K562 (cell line): ENCODE data around the gene LY6G6F. TPM values are rescaled to one million over a fixed set of nuclear protein-coding genes. Genes with fewer than 3 reads are reported as not detected.

Source experiments
- BHLHE40 ChIP-seq: IDR thresholded peaks from 2 replicates; pipeline ENCODE4 v1.6.1; 2011; ENCODE audit warnings: low read length, improper control_type of control experiment
- BRCA1 ChIP-seq, 2 experiments: fragments of 450-650 bp in 1 of 2; sonication (generic) in 1 of 2; formaldehyde crosslinking in 1 of 2; IDR thresholded peaks; 2 replicates each; pipeline versions ENCODE4 v1.5.0 to v1.6.1; 2017 to 2020; ENCODE audit warnings: mild to moderate bottlenecking in 1 of 2, missing genetic modification reagents in 1 of 2
- CBX3 ChIP-seq, 2 experiments: IDR thresholded peaks; 1 replicate in 1 of 2; 2 replicates in 1 of 2; pipeline ENCODE4 v1.6.1; 2012; ENCODE audit warnings: inconsistent platforms in 2 of 2, low read length in 2 of 2, borderline replicate concordance in 1 of 2, control low read depth in 1 of 2
- CXXC5 ChIP-seq: fragments of 250-450 bp; sonication (Bioruptor Pico); IDR thresholded peaks from 2 replicates; pipeline ENCODE4 v1.8.0; 2022; ENCODE audit warnings: inconsistent platforms, mild to moderate bottlenecking, moderate library complexity
- DNMT1 ChIP-seq: fragments of 450-650 bp; IDR thresholded peaks from 2 replicates; pipeline ENCODE4 v1.6.1; 2016; ENCODE audit warnings: antibody characterized with exemption, mild to moderate bottlenecking
- EP400 ChIP-seq: fragments of 450-650 bp; IDR thresholded peaks from 2 replicates; pipeline ENCODE4 v1.6.1; 2017; ENCODE audit warnings: antibody characterized with exemption, mild to moderate bottlenecking, moderate library complexity
- ETV5 ChIP-seq: sonication (generic); formaldehyde crosslinking; IDR thresholded peaks from 2 replicates; pipeline ENCODE4 v1.4.0; 2020; ENCODE audit warnings: low read depth, mild to moderate bottlenecking, missing genetic modification reagents
- FOXK1 ChIP-seq: sonication (generic); formaldehyde crosslinking; IDR thresholded peaks from 2 replicates; pipeline ENCODE4 v1.8.0; 2022; ENCODE audit warnings: missing genetic modification reagents, mild to moderate bottlenecking, borderline replicate concordance
- NR2C1 ChIP-seq, 2 experiments: fragments of 450-650 bp; IDR thresholded peaks; 2 replicates each; pipeline ENCODE4 v1.6.1; 2017; ENCODE audit warnings: mild to moderate bottlenecking in 2 of 2, antibody characterized with exemption in 1 of 2, inconsistent platforms in 1 of 2, missing compliant biosample characterization in 1 of 2, missing genetic modification characterization in 1 of 2
- POLR2AphosphoS5 ChIP-seq: IDR thresholded peaks from 2 replicates; pipeline ENCODE4 v1.6.1; 2011; ENCODE audit warnings: mild to moderate bottlenecking, low read depth, low read length, moderate library complexity; ENCODE audit not compliant: control insufficient read depth, insufficient read depth
- RBM39 ChIP-seq: fragments of 200-400 bp; formaldehyde crosslinking; optimal IDR thresholded peaks from 2 replicates; pipeline ENCODE3; 2018; ENCODE audit warnings: low read depth, low read length
- SPI1 ChIP-seq: IDR thresholded peaks from 2 replicates; pipeline ENCODE4 v1.6.1; 2011; ENCODE audit warnings: low read depth, low read length, control low read depth, borderline replicate concordance
- TCFL5 ChIP-seq: fragments of 250-450 bp; sonication (Bioruptor Pico); conservative IDR thresholded peaks from 2 replicates; pipeline ENCODE4 v1.6.1; 2021; ENCODE audit warnings: mild to moderate bottlenecking, moderate library complexity, matching md5 sums
- ZNF232 ChIP-seq: sonication (generic); formaldehyde crosslinking; IDR thresholded peaks from 2 replicates; pipeline ENCODE4 v1.8.0; 2022; ENCODE audit warnings: mild to moderate bottlenecking, missing genetic modification reagents
- ZNF354B ChIP-seq: fragments of 250-450 bp; sonication (Bioruptor Pico); IDR thresholded peaks from 2 replicates; pipeline ENCODE4 v1.4.0; 2020
- ZNF75A ChIP-seq: fragments of 450-650 bp; formaldehyde crosslinking; IDR thresholded peaks from 2 replicates; pipeline ENCODE4 v1.4.0; 2020; ENCODE audit warnings: mild to moderate bottlenecking
- polyA plus RNA-seq, 8 experiments: library from polyadenylated mRNA; depleted of rRNA in 4 of 8; stranded (reverse) in 5 of 8; unstranded in 3 of 8; fragments of >200 nt; fragmentation: Nextera tagmentation in 2 of 8; fragmentation: Illumina TruSeq in 1 of 8; extraction: Ambion mirVana in 2 of 8; extraction: Trizol in 1 of 8; gene quantifications; 2 replicates each; pipeline versions ENCODE4 v1.2.1 to v1.2.3, GENCODE V29; 2011 to 2014; ENCODE audit warnings: inconsistent platforms in 1 of 8, missing spikeins in 1 of 8
- total RNA-seq, 7 experiments: library from RNA; depleted of rRNA in 6 of 7; stranded (reverse); fragments of >200 nt in 6 of 7; fragmentation: Illumina TruSeq in 2 of 7; extraction: Trizol in 2 of 7; gene quantifications; 2 replicates each; pipeline versions ENCODE4 v1.2.1 to v1.2.3, GENCODE V29; 2011 to 2021; ENCODE audit warnings: low replicate concordance in 1 of 7
- TF ChIP-seq, protein P1 (sequence below): fragments of 450-650 bp; IDR thresholded peaks from 2 replicates; pipeline ENCODE4 v1.6.1; 2016; ENCODE audit warnings: mild to moderate bottlenecking, moderate library complexity
- TF ChIP-seq, protein P2 (sequence below): fragments of 250-450 bp; sonication (Bioruptor Pico); IDR thresholded peaks from 2 replicates; pipeline ENCODE4 v1.9.0; 2021; ENCODE audit warnings: mild to moderate bottlenecking

LY6G6F gene
- total and polyA plus RNA-seq, 9 of the 15 experiments (the other 6 are each of a cell fraction or from before 2014, with no cell fraction given) = 0.14 to 0.50 (median 0.28) TPM; not detected in 2

DNA sequence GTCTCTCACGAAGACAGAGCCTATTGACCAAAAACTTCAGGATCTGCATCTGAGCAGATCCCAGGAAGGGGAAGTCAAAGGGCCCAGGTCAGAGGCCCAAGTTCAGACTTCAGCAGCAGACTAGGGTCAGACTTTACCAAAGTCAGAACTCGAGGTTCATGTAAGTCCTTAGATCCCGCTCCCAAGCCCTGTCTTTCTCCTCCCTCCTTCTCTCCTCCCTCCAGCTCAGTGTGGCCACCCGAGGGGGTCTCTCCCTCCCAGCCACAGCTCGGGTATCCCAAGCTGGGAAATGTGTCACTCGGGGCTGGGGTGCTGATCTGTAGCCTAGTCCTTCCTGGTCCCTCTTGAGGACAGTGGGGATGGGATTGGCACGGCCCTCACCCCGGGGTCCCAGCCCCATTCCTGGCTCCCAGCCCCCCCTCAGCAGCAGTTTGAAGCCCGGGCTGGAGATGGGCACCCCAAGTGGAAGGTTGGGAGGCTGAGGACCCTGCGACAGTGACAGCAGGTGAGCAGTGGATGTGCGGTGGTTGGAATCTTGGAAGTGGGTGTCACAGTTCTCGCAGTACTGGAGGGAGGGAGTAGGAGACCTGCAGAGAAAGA is 44.4 kb upstream of the LY6G6F start (continued):
- TF ChIP-seq, protein P1, sequence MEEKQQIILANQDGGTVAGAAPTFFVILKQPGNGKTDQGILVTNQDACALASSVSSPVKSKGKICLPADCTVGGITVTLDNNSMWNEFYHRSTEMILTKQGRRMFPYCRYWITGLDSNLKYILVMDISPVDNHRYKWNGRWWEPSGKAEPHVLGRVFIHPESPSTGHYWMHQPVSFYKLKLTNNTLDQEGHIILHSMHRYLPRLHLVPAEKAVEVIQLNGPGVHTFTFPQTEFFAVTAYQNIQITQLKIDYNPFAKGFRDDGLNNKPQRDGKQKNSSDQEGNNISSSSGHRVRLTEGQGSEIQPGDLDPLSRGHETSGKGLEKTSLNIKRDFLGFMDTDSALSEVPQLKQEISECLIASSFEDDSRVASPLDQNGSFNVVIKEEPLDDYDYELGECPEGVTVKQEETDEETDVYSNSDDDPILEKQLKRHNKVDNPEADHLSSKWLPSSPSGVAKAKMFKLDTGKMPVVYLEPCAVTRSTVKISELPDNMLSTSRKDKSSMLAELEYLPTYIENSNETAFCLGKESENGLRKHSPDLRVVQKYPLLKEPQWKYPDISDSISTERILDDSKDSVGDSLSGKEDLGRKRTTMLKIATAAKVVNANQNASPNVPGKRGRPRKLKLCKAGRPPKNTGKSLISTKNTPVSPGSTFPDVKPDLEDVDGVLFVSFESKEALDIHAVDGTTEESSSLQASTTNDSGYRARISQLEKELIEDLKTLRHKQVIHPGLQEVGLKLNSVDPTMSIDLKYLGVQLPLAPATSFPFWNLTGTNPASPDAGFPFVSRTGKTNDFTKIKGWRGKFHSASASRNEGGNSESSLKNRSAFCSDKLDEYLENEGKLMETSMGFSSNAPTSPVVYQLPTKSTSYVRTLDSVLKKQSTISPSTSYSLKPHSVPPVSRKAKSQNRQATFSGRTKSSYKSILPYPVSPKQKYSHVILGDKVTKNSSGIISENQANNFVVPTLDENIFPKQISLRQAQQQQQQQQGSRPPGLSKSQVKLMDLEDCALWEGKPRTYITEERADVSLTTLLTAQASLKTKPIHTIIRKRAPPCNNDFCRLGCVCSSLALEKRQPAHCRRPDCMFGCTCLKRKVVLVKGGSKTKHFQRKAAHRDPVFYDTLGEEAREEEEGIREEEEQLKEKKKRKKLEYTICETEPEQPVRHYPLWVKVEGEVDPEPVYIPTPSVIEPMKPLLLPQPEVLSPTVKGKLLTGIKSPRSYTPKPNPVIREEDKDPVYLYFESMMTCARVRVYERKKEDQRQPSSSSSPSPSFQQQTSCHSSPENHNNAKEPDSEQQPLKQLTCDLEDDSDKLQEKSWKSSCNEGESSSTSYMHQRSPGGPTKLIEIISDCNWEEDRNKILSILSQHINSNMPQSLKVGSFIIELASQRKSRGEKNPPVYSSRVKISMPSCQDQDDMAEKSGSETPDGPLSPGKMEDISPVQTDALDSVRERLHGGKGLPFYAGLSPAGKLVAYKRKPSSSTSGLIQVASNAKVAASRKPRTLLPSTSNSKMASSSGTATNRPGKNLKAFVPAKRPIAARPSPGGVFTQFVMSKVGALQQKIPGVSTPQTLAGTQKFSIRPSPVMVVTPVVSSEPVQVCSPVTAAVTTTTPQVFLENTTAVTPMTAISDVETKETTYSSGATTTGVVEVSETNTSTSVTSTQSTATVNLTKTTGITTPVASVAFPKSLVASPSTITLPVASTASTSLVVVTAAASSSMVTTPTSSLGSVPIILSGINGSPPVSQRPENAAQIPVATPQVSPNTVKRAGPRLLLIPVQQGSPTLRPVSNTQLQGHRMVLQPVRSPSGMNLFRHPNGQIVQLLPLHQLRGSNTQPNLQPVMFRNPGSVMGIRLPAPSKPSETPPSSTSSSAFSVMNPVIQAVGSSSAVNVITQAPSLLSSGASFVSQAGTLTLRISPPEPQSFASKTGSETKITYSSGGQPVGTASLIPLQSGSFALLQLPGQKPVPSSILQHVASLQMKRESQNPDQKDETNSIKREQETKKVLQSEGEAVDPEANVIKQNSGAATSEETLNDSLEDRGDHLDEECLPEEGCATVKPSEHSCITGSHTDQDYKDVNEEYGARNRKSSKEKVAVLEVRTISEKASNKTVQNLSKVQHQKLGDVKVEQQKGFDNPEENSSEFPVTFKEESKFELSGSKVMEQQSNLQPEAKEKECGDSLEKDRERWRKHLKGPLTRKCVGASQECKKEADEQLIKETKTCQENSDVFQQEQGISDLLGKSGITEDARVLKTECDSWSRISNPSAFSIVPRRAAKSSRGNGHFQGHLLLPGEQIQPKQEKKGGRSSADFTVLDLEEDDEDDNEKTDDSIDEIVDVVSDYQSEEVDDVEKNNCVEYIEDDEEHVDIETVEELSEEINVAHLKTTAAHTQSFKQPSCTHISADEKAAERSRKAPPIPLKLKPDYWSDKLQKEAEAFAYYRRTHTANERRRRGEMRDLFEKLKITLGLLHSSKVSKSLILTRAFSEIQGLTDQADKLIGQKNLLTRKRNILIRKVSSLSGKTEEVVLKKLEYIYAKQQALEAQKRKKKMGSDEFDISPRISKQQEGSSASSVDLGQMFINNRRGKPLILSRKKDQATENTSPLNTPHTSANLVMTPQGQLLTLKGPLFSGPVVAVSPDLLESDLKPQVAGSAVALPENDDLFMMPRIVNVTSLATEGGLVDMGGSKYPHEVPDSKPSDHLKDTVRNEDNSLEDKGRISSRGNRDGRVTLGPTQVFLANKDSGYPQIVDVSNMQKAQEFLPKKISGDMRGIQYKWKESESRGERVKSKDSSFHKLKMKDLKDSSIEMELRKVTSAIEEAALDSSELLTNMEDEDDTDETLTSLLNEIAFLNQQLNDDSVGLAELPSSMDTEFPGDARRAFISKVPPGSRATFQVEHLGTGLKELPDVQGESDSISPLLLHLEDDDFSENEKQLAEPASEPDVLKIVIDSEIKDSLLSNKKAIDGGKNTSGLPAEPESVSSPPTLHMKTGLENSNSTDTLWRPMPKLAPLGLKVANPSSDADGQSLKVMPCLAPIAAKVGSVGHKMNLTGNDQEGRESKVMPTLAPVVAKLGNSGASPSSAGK = no peak
- TF ChIP-seq DNMT1 = no peak
- TF ChIP-seq SPI1 = peak; percentile 47; the same call in 1 of the 2 replicates
- peak; percentile 9; the same call in 1 of the 2 replicates for TF ChIP-seq POLR2AphosphoS5
- no peak for TF ChIP-seq ETV5 (CRISPR knock-in tag)
- no peak for TF ChIP-seq RBM39
- TF ChIP-seq BRCA1 (IDR thresholded peaks at IDR 0.05) = no peak
- no peak for TF ChIP-seq BRCA1 (CRISPR knock-in tag; IDR thresholded peaks at IDR 0.05)
- no peak for TF ChIP-seq ZNF354B
- TF ChIP-seq, protein P2, sequence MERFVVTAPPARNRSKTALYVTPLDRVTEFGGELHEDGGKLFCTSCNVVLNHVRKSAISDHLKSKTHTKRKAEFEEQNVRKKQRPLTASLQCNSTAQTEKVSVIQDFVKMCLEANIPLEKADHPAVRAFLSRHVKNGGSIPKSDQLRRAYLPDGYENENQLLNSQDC = no peak
- no peak for TF ChIP-seq BHLHE40
- no peak for TF ChIP-seq ZNF75A
- no peak for TF ChIP-seq CBX3 (IDR thresholded peaks at IDR 0.05; ENCODE audit: borderline replicate concordance in 1 of 2, low read length in 2 of 2)
- no peak for TF ChIP-seq CXXC5 (CRISPR knock-in tag)
- TF ChIP-seq TCFL5 = no peak
- no peak for TF ChIP-seq ZNF232 (CRISPR knock-in tag)
- 0 out of 2 replicates have a peak, but pooled peaks have one; percentile 10 for TF ChIP-seq FOXK1 (CRISPR knock-in tag)
- no peak for TF ChIP-seq EP400
- TF ChIP-seq NR2C1 (IDR thresholded peaks at IDR 0.05) = no peak
- peak; percentile 55; the same call in 1 of the 2 replicates for TF ChIP-seq NR2C1 (tag; IDR thresholded peaks at IDR 0.05)
